B cell (primary cell): ENCODE results near the gene MED16.

Experiments used
- CTCF ChIP-seq: fragments of 200-600 bp; IDR thresholded peaks from one replicate; pipeline ENCODE4 v1.8.0; 2022; ENCODE audit warnings: antibody characterized with exemption, mild to moderate bottlenecking
- EZH2 ChIP-seq: IDR thresholded peaks from 2 replicates; pipeline ENCODE4 v1.6.1; 2012; ENCODE audit warnings: borderline replicate concordance, low read depth, mild to moderate bottlenecking, moderate library complexity, low read length; ENCODE audit not compliant: insufficient read depth, poor library complexity, severe bottlenecking

GRCh38 chr19:885536-886224 lies 7.3 kb downstream of the MED16 start:
- TF ChIP-seq CTCF = no peak
- no peak for TF ChIP-seq EZH2
